LNCaP clone FGC (cell line): ENCODE measurements around the gene MAN1A2.
"Not testable (repeated sequence)": the region's sequence is repeated elsewhere in the genome, so short reads cannot be mapped to it uniquely, and the experiment has no call there.

Experiments used
- DNase-seq: peaks from one replicate; pipeline ENCODE4 v3.0.0-alpha.2; 2011; ENCODE audit warnings: low read depth
- H3K4me3 ChIP-seq: 2 replicates; pipeline ENCODE4 v1.5.1; 2011; ENCODE audit warnings: mild to moderate bottlenecking, low read depth, low read length, control low read depth
- TF ChIP-seq, protein P1 (sequence below): IDR thresholded peaks from 2 replicates; pipeline ENCODE4 v1.5.1; 2012; ENCODE audit warnings: mild to moderate bottlenecking; ENCODE audit not compliant: control insufficient read depth, insufficient read depth; ENCODE audit errors: extremely low read depth

The MAN1A2 gene

DNA sequence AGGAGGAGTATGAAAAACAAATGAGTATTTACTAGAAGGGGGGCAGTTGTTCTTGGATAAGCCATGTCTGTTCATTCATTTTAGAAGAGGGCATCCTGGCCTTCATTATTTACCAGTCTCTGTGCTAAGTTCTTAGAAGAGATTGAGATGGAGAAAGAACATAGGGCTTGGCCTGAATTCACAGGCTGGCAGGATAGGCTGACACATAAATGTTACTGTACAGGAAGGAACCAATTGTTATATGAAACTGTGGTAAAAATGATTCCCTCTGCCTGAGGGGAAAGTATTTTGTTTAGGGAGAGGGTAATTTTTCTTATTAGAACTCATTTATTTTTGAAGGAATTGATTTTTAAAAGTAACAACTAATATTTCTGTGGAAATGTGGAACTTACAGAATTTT is 99.5 kb downstream of the MAN1A2 start:
- TF ChIP-seq, protein P1, sequence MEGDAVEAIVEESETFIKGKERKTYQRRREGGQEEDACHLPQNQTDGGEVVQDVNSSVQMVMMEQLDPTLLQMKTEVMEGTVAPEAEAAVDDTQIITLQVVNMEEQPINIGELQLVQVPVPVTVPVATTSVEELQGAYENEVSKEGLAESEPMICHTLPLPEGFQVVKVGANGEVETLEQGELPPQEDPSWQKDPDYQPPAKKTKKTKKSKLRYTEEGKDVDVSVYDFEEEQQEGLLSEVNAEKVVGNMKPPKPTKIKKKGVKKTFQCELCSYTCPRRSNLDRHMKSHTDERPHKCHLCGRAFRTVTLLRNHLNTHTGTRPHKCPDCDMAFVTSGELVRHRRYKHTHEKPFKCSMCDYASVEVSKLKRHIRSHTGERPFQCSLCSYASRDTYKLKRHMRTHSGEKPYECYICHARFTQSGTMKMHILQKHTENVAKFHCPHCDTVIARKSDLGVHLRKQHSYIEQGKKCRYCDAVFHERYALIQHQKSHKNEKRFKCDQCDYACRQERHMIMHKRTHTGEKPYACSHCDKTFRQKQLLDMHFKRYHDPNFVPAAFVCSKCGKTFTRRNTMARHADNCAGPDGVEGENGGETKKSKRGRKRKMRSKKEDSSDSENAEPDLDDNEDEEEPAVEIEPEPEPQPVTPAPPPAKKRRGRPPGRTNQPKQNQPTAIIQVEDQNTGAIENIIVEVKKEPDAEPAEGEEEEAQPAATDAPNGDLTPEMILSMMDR = no peak
- DNase-seq = no peak
- H3K4me3 ChIP-seq = no peak overlapping the region

GRCh38 chr1:117467336-117467735 is 100.1 kb downstream of the MAN1A2 start:
- no peak for DNase-seq
- TF ChIP-seq, protein P1 = no peak
- no peak overlapping the region for H3K4me3 ChIP-seq

- H3K4me3 ChIP-seq = no peak overlapping the region
- TF ChIP-seq, protein P1 = no peak
- DNase-seq = no peak
Observed at GRCh38 chr1:117473063-117473462, 105.8 kb downstream of the MAN1A2 start.

DNA sequence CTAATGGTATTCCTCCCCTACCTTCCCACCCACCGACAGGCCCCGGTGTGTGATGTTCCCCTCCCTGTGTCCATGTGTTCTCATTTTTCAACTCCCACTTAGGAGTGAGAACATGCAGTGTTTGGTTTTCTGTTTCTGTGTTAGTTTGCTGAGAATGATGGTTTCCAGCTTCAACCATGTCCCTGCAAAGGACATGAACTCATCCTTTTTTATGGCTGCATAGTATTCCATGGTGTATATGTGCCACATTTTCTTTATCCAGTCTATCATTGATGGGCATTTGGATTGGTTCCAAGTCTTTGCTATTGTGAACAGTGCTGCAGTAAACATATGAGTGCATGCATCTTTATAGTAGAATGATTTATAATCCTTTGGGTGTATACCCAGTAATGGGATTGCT is 108.2 kb downstream of the MAN1A2 start:
- not testable (repeated sequence) for H3K4me3 ChIP-seq, DNase-seq

DNA sequence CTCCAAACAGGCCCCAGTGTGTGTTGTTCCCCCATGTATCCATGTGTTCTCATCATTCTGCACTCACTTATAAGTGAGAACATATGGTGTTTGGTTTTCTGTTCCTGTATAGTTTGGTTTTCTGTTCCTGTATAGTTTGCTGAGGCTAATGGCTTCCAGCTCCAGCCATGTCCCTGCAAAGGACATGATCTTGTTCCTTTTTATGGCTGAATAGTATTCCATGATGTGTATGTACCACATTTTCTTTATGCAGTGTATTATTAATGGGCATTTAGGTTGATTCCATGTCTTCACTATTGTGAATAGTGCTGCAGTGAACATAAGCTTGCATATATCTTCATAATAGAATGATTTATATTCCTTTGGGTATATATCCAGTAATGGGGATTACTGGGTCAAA is 111.8 kb downstream of the MAN1A2 start:
- DNase-seq = no peak
- TF ChIP-seq, protein P1 = no peak
- H3K4me3 ChIP-seq = no peak overlapping the region

- no peak for DNase-seq
- H3K4me3 ChIP-seq = no peak overlapping the region
Observed at GRCh38 chr1:117481410-117481809, 114.2 kb downstream of the MAN1A2 start.

DNA sequence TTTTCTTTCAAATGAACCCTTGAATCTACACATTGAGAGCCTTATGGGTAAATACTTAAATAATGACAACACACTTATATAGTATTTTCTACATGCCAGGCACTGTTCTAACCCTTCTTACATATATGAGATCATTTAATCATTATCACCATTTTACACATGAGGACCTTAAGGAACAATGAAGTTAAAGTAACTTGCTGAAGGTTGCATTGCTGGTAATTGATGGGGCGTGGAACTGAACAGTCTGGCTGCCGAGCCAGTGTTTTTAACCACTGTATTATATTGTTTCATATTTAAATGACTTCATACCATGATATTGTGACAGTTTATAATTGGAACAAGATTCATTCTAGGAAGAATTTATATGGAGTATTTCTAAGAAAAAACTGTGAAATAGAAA is 126.7 kb downstream of the MAN1A2 start:
- DNase-seq = no peak
- no peak overlapping the region for H3K4me3 ChIP-seq
- TF ChIP-seq, protein P1 = no peak

More at GRCh38 chr1:117481410-117481809, 114.2 kb downstream of the MAN1A2 start:
- TF ChIP-seq, protein P1 = no peak
